Aorta (tissue), 5 donors: Measurements from ENCODE around the gene SRRT. TPM values are rescaled to one million over a fixed set of nuclear protein-coding genes. Genes with fewer than 3 reads are reported as not detected.

Source experiments
- ATAC-seq: fragments of 200-7000 bp; cut with Tn5 transposase; one replicate; pipeline ENCODE4 v1.9.1; 2022; ENCODE audit warnings: moderate library complexity; ENCODE audit not compliant: low FRiP score
- DNase-seq, 2 donors: peaks; one replicate each; pipeline ENCODE4 v3.0.0-alpha.2; 2020
- H3K27ac ChIP-seq, 2 donors: one replicate each; pipeline ENCODE4 v1.5.1; 2013; ENCODE audit warnings: low read length in 2 of 2, mild to moderate bottlenecking in 2 of 2, moderate library complexity in 2 of 2, control low read depth in 1 of 2, inconsistent platforms in 1 of 2, low read depth in 1 of 2
- H3K27me3 ChIP-seq, 2 donors: one replicate each; pipeline ENCODE4 v1.6.1; 2013; ENCODE audit warnings: control low read depth in 1 of 2, low read length in 1 of 2, mild to moderate bottlenecking in 1 of 2, moderate library complexity in 1 of 2; ENCODE audit not compliant: insufficient read depth in 2 of 2, control insufficient read depth in 1 of 2
- H3K36me3 ChIP-seq, 2 donors: one replicate each; pipeline ENCODE4 v1.6.1; 2013; ENCODE audit warnings: control low read depth in 1 of 2, low read length in 1 of 2, mild to moderate bottlenecking in 1 of 2; ENCODE audit not compliant: insufficient read depth in 2 of 2, control insufficient read depth in 1 of 2
- H3K4me1 ChIP-seq, 2 donors: one replicate each; pipeline ENCODE4 v1.6.1; 2013; ENCODE audit warnings: low read length in 2 of 2, control low read depth in 1 of 2, mild to moderate bottlenecking in 1 of 2, moderate library complexity in 1 of 2; ENCODE audit not compliant: insufficient read depth in 2 of 2, control insufficient read depth in 1 of 2
- H3K4me3 ChIP-seq, 2 donors: one replicate each; pipeline ENCODE4 v1.5.1; 2013; ENCODE audit warnings: low read length in 2 of 2, control low read depth in 1 of 2, mild to moderate bottlenecking in 1 of 2
- H3K9me3 ChIP-seq: one replicate; pipeline ENCODE4 v1.6.1; 2013; ENCODE audit warnings: mild to moderate bottlenecking, low read length; ENCODE audit not compliant: control insufficient read depth
- WGBS, 2 donors: extraction: QIAGEN DNeasy Blood & Tissue Kit; methylation state at CpG; one replicate each; pipeline ENCODE4 v1.1.7; 2013; 5-methylcytosine and 5-hydroxymethylcytosine counted together
- intact Hi-C, 2 donors: fragments of 100-400 bp; cut with DNase I; formaldehyde crosslinking; loops; one replicate each; pipeline versions ENCODE4 v1.14.2 to v1.15.0; 2022
- polyA plus RNA-seq, 2 donors: library from polyadenylated mRNA; stranded (reverse); fragments of 200-250 nt; gene quantifications; one replicate each; pipeline ENCODE4 v1.2.3, GENCODE V29; 2013
- total RNA-seq, 2 donors: library from RNA; stranded (reverse); fragmentation: NEBNext Ultra II Directional; extraction: Animal tissue kit (Norgen Biotek cat#: 25700); gene quantifications; one replicate each; pipeline ENCODE4 v1.2.1, GENCODE V29; 2021
- donor health status: healthy with polysubstance abuse.
- donor health status: Bipolar disorder and iron deficiency.
- donor health status: DM: no; HTN: no; CAD: no.
- donor health status: DM: no; HTN: no; CAD: no.
- donor health status: DM: yes; HTN: yes; CAD: no.

The SRRT gene
- total and polyA plus RNA-seq, 4 donors, result 22.2 to 151 (median 107) TPM

DNA sequence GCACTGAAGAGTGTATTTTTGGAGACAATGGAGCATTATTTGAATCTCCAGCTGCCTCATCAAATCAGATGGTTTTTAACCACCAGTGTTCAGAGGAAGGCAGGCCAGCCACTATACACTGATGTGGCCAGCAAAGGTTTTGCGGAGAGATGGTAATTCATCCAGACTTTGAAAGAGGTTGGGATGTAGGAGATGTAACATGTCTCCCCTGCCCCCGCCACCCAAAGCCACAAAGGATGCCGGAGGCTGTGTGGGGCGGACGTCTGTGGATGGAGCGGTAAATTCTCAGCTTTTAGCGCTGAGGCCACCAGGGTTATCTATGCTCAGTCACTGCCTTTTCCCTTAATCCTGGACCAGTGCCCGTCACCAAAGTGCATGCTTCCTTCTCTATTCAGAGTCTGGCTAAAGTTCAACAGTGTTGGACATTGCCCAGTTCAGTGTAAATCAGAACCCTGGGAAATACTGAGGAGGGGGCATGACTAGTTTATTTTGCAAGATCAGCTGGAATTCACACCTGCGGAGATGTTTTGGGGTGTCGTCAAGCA, 11.4 kb upstream of the SRRT start:
- intact Hi-C loops, result no loop called here
- Histone ChIP-seq H3K9me3 (no peaks in the 10 kb centered on the region), H3K4me3 (no peak overlapping the region), H3K4me1 (no peaks in the 10 kb centered on the region), H3K36me3 (no peaks in the 10 kb centered on the region), H3K27me3 (no peaks in the 10 kb centered on the region), H3K27ac (no peak overlapping the region)
- 53 to 56% methylated on average over 10 of the region's 10 CpGs for WGBS, 2 donors
- no peak for ATAC-seq
- no peak for DNase-seq

GRCh38 chr7:100864263-100864845, 10.5 kb upstream of the SRRT start:
- Histone ChIP-seq H3K4me1 (no peaks in the 10 kb centered on the region), H3K9me3 (no peaks in the 10 kb centered on the region), H3K27me3 (no peaks in the 10 kb centered on the region), H3K36me3 (no peaks in the 10 kb centered on the region), H3K27ac (no peak overlapping the region), H3K4me3 (no peak overlapping the region)
- WGBS, 2 donors, result 93 to 94% methylated on average over 12 of the region's 12 CpGs
- ATAC-seq (no peak), DNase-seq (no peak)
- intact Hi-C loops, result no loop called here

DNA sequence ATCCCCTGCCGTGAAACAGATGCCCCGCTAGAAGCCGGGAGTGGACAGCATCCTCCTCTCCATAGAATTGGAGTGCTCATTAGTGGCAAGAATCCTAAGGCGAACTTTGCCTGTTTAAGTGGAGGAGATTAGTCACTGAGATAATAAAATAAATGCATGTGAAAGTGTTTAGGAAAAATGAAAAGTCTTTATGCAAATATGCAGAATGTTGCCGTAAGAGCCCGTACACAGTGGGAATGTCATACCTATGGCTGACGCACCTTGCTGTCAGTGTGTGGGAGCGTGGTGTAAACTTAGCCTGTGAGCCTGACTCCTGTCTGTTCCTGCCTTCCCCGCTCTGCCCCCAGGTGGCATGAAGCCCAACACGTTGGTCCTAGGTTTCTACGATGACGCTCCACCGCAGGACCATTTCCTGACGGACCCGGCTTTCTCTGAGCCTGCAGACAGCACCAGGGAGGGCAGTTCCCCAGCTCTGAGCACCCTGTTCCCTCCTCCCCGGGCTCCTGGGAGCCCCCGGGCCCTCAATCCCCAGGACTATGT, 9.5 kb upstream of the SRRT start:
- Histone ChIP-seq H3K27ac (peak overlapping the region in 1 of 2 donors; percentile 49), H3K27me3 (no peaks in the 10 kb centered on the region), H3K4me3 (no peak overlapping the region), H3K4me1 (no peaks in the 10 kb centered on the region), H3K9me3 (no peaks in the 10 kb centered on the region), H3K36me3 (no peaks in the 10 kb centered on the region)
- WGBS, 2 donors, result 72 to 79% methylated on average over 17 of the region's 17 CpGs
- intact Hi-C loops, result no loop called here
- ATAC-seq (no peak), DNase-seq (no peak)

DNA sequence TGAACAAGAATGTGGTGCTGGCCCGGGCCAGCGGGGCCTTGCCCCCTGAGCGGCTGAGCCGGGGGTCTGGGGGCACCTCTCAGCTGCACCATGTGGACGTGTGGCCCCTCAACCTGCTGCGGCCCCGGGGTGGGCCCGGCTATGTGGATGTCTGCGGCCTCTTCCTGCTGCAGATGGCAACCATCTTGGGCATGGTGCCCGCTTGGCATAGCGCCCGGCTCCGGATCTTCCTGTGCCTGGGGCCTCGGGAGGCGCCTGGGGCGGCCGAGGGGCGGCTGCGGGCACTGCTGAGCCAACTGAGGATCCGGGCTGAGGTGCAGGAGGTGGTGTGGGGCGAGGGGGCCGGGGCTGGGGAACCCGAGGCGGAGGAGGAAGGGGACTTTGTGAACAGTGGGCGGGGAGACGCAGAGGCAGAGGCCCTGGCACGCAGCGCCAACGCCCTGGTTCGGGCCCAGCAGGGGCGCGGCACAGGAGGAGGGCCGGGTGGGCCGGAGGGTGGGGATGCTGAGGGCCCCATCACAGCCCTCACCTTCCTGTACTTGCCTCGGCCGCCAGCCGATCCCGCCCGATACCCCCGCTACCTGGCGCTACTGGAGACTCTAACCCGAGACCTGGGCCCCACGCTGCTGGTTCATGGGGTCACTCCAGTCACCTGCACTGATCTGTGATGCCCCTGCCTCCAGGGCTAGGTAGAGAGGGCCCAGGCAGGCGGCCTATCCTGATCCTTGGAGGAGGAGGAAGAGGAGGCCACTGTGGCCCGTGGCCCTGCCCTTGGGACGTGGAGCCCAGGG, 8.8 kb upstream of the SRRT start:
- ATAC-seq, result peak; percentile 38
- Histone ChIP-seq H3K4me1 (no peaks in the 10 kb centered on the region), H3K36me3 (no peaks in the 10 kb centered on the region), H3K9me3 (no peaks in the 10 kb centered on the region), H3K27me3 (no peaks in the 10 kb centered on the region), H3K4me3 (peak overlapping the region in 1 of 2 donors; percentile 8), H3K27ac (peak overlapping the region; percentile 34 to 79)
- intact Hi-C loops, result no loop called here
- peak; percentile 90 to 94 for DNase-seq
- 38 to 40% methylated on average over 42 to 46 of the region's 46 CpGs for WGBS, 2 donors

DNA sequence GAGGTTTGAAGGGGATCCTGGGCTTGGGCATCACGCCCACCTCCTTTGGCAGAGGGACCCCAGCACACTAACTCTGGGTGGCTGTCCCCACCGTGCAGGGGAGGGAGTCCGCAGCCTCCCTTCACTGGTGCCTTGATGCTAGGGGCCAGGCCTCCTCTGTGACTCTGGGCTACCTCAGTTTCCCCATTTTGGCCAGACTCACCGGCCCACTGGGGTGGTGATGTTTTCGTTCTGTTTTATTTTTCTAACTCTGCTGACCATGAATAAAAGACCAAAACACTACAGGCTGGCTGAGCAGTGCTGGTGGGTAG, 8.2 kb upstream of the SRRT start:
- Histone ChIP-seq H3K27me3 (no peaks in the 10 kb centered on the region), H3K27ac (peak overlapping the region; percentile 34 to 79), H3K9me3 (no peaks in the 10 kb centered on the region), H3K4me3 (peak overlapping the region in 1 of 2 donors; percentile 8), H3K36me3 (no peaks in the 10 kb centered on the region), H3K4me1 (no peaks in the 10 kb centered on the region)
- WGBS, 2 donors, result 27 to 31% methylated on average over 5 of the region's 5 CpGs
- DNase-seq (no peak), ATAC-seq (no peak)
- intact Hi-C loops, result no loop called here

DNA sequence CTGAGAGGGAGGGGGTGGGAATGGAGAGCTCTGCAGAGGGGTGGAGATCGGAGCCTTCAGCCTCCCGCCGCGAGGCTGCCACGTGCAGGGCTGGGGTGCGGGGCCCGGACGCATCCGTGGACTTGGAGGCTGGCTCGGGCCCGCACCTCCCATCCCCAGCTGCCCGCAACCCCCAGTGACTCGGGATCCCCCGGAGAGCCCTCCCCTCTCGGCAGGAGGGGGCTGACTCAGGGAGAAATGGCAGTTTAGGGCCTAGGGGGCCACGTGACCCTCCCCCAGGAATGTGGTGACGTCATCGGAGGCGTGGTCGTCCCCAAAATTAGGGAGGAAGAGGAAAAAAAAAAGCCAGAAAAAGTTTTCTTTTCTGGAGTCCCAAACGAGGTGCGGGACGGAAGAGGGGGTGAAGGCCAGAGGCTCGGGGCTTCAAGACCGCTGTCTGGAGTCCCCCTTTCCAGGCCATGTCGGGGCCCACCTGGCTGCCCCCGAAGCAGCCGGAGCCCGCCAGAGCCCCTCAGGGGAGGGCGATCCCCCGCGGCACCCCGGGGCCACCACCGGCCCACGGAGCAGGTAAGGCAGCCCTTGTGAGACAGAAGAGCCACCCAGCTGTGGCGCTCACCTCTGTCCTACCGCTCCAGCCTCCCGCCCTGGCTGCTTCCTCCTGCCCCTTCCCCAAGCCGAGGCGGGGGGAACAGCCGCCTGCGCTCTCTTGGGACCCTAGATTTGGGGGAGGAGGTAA, 7.7 kb upstream of the SRRT start, which contains the start of gene TRIP6:
Gene TRIP6, plus strand, starts transcription at position 348 of the 736 bp plus-strand sequence. Its CDS starts 111 bp downstream, at position 459.
- H3K9me3 ChIP-seq, result no peaks in the 10 kb centered on the region
- ATAC-seq (peak; percentile 88), DNase-seq (peak; percentile 95 to 97)
- H3K27me3 ChIP-seq, result no peaks in the 10 kb centered on the region
- H3K36me3 ChIP-seq, result no peaks in the 10 kb centered on the region
- no peaks in the 10 kb centered on the region for H3K4me1 ChIP-seq
- 0% methylated on average over 32 to 42 of the region's 42 CpGs for WGBS, 2 donors
- H3K4me3 ChIP-seq, result peak within 1 kb of the TSS; percentile 89 to 97
- H3K27ac ChIP-seq, result peak within 1 kb of the TSS; percentile 53 to 92
- intact Hi-C loops, result no loop called here

- no peak for ATAC-seq
- no peak for DNase-seq
- Histone ChIP-seq H3K27ac (peak overlapping the region; percentile 53 to 92), H3K27me3 (no peaks in the 10 kb centered on the region), H3K9me3 (no peaks in the 10 kb centered on the region), H3K36me3 (no peaks in the 10 kb centered on the region), H3K4me3 (peak overlapping the region; percentile 89 to 97), H3K4me1 (no peaks in the 10 kb centered on the region)
- intact Hi-C loops, result no loop called here
- 3 to 8% methylated on average over 27 of the region's 27 CpGs for WGBS, 2 donors
Measured at GRCh38 chr7:100867776-100868485, 7.0 kb upstream of the SRRT start.
